Suppressor macrophage treated with lipopolysaccharide for 1 hour (primary cell): Measurements from ENCODE around the gene SUPT4H1.
A peak's percentile ranks its signal among the peaks of the same experiment; 100 is the strongest.

ENCODE experiments used
- DNase-seq, 3 donors: peaks; one replicate each; pipeline ENCODE4 v3.0.0-alpha.2; 2020 to 2022

Gene SUPT4H1

GRCh38 chr17:58380207-58381123 is 28.5 kb upstream of the SUPT4H1 start:
- no peak for DNase-seq

DNA sequence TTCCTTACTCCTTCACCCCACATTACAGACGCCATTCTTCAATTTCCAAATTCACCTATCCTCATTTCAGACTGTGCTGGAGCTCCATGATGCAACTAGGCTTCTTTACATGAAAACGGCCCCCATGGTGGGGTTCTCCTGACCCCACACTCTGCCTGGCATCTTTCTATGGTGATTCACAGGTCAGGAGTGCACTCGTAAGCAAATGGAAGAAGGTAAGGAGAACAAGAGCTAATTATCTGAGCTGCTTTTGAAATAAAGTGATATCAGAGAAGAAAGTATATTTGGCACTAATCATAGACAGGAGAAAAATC is 27.5 kb upstream of the SUPT4H1 start:
- DNase-seq: no peak

- no peak for DNase-seq
These were observed 26.9 kb upstream of the SUPT4H1 start for GRCh38 chr17:58378733-58379510.

DNA sequence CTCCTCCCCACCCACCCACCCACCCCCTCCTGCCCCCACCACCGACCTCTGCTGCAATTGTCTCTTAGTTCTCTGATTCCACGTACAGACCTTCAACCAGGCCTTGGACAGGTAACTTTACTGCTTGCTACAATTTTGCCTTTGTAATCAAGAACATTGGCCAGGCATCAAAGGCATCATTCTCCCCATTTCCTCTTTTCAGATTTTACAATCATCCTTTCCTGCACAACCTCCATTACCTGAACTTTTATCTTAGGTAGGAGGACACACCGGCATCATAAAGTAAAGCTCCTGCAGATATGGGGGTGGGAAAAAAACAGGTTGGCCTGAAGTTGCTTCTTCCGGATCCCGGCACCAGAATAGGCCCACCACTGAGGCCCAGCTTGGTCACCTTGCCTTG is 25.7 kb upstream of the SUPT4H1 start:
- no peak for DNase-seq

GRCh38 chr17:58377093-58377601 is 25.1 kb upstream of the SUPT4H1 start:
- peak; percentile 27 to 39 (median 30) for DNase-seq

- DNase-seq: peak; percentile 64 to 72 (median 71)
These were observed 24.5 kb upstream of the SUPT4H1 start for GRCh38 chr17:58376472-58377000.

- DNase-seq: peak in 1 of 3 donors; percentile 15
These were observed 23.8 kb upstream of the SUPT4H1 start for GRCh38 chr17:58375811-58376210.

GRCh38 chr17:58375256-58375655 is 23.3 kb upstream of the SUPT4H1 start:
- DNase-seq: peak; percentile 53 to 59 (median 53)

- no peak for DNase-seq
These were observed 21.9 kb upstream of the SUPT4H1 start for GRCh38 chr17:58373923-58374322.

DNA sequence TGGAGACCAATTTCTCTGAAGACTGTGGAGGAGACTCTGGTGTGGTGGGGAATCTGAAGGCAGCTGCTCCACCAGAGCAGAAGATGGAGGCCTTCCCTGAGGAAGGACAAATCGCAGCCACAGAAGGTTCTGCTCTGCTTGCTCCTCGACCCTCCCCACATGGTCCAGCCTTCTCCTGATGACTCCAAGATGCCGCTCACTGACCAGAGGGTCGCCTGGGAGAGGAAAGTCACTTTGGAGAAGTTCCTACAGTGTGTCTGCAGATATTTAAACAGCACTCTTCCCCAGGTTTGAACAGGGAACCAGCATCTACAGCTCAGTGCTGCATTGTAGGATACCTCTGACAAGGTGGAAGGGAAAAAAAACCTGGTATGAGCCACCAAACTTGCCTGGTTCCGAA is 21.0 kb upstream of the SUPT4H1 start:
- DNase-seq: no peak

DNA sequence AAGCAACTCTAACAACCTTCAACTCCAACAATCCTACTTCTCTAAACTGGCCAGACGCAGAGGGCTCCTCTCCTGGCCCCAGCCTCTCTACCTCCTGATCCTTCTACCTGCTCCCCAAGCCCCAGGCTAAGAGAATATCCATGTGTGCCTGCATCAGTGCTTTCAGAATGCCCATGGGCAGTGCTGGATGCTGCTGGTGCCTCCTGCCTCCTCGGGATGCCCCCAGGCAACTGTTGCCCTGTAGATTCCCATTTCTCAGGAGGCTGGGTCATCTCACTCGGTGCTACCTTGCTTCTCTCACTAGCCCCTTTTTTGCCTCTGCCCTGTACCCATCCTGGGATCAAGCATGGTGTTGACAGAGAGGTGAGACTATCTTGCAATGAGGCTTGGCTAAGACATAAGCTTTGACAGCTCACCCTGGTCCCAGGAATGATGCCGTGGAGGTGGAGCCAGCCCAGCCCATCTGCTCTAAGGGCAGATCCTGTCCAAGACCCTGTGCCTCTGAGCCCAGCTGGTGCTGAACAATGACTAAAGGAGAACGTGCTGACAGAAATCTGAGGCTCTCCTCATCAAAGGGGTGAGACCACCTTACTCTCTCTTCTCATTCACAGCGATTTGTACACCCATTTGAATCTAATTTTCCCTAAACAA is 19.4 kb upstream of the SUPT4H1 start:
- no peak for DNase-seq

DNA sequence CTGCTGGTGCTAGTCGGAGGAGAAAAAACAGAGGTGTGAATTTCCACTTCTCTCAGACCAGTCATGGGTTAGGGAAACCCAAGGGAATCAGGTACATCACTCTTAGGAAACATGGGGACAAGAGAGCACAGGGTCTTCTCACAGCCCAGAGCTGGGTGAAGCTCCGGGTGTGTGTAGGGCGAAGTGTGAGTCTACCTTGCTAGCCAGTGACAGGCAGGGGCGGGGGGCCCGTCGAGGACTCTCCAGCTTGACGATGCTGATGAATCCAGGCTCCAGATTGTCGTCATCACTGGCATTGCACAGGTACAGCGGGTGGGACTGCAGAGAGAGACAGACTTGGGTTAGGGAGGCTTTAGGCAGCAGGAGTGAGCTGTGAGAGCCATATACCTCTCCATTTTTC is 18.7 kb upstream of the SUPT4H1 start:
- no peak for DNase-seq

- DNase-seq: no peak
These were observed 18.3 kb upstream of the SUPT4H1 start for GRCh38 chr17:58370309-58370708.

- DNase-seq: no peak
These were observed 17.4 kb upstream of the SUPT4H1 start for GRCh38 chr17:58369214-58370031.

- DNase-seq: peak in 2 of 3 donors; percentile 20 to 32
These were observed 16.8 kb upstream of the SUPT4H1 start for GRCh38 chr17:58368860-58369213.

- DNase-seq: no peak
These were observed 15.5 kb upstream of the SUPT4H1 start for GRCh38 chr17:58367461-58367860.

DNA sequence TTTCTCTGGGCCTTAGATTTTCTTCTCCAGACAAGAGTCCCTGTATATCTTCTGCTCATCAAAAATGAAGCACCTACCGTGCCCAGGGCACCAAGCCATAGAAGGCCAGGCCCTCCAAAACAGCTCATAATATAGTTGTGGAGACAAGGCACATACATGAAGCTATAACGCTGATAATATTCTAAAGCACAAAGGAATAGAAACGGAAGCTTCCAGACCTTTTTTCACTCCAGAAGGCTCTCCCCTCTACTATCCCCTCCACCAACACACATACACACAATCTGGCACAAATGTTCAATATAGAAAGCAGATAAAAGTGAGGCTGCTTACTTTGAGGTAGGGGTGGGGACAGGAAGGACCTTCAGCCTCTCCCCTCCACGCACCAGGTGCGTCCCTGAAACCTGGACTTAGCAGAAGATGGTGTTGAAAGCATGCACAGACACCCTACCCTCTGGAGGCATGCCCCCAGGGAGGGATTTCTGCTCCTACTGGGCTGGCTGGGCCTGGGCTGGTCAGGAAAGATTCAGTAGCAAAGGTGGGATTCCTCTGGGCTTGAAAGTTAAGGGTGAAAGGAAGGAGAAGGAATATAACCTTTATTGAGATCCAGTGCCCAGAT is 14.1 kb upstream of the SUPT4H1 start:
- DNase-seq: no peak

- no peak for DNase-seq
These were observed 13.4 kb upstream of the SUPT4H1 start for GRCh38 chr17:58365185-58365979.

DNA sequence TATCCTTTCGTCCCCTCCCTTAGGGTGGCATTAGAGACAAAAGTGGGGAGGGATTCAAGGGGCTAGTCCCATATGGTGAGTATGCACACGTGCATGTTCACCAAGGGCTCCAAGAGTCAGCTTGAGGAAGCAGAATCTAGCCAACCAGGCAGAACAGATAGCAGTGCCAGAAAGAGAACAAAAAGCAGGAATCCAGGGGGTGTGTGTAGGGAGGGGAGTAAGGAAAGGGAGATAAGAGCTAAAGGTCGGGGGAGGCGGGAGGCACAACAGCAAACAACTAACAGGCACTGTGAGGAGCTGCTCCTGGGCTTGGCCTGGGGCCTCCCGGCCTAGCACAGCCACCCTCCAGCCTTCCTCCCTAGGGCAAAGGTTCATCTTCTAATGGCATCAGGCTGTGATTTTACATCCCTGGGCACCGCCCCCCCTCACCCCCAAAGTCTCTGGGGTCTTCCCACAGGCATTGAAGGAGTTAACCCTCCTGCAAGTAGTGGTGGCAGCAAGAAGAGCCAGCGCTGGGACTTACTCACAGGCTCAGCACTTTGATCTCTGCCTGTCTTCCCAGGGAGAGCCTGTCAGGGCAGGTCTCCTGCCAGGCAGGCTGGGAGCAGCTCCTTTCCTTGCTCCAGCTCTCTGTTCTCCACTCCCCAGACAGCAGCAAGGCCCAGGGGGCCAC is 12.4 kb upstream of the SUPT4H1 start:
- no peak for DNase-seq

DNA sequence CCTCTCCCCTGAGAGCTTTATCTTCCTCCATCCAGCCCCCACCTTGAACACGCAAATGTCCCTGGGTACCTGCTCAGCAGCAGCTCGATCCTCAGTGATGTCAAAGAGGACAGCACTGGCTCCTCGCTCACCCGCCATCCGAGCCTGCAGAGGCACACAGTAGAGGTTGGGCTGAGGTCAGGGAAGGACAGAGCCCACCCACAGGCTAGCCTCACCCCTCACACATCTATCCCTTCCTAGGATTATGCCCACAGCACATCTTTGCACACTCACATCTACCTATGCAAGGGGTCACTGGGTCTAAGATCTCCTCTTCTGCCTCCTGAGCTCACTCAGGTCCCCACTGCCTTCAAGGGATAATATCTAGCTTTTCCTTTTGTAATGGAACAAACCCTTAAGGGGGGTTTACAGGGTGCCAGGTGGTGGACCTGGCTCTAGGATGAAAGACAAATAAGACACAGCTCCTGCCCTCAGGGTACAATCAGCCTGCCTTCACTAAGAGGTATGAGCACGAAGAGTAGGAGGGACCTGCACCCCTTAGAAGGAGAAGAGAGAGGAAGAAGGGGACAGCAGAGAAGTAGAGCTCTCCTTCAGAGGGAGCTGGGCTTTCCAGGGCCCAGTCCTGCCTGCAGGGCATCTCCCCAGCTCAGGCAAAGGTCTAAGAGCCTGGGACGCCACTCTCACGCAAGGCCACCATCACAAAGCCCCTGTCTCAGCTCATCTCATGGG is 11.6 kb upstream of the SUPT4H1 start:
- no peak for DNase-seq
